ENCODE results near the gene RHOH.

Gene RHOH

GRCh38 chr4:40182001-40182400, 14.8 kb upstream of the RHOH start:
- no peaks in the 10 kb centered on the region for H3K9me3 Mint-ChIP-seq
- peaks cover 71% of the 10 kb centered on the region for H3K4me1 Mint-ChIP-seq
- no peaks in the 10 kb centered on the region for H3K27me3 Mint-ChIP-seq
- H3K4me3 Mint-ChIP-seq = no peak overlapping the region
- no peaks in the 10 kb centered on the region for H3K36me3 Mint-ChIP-seq
- no peak overlapping the region for H3K27ac Mint-ChIP-seq

GRCh38 chr4:40182954-40183353, 13.9 kb upstream of the RHOH start:
- Mint-ChIP-seq H3K27ac (no peak overlapping the region), H3K4me1 (peaks cover 72% of the 10 kb centered on the region), H3K36me3 (peaks cover 2% of the 10 kb centered on the region), H3K9me3 (peaks cover 5% of the 10 kb centered on the region), H3K27me3 (no peaks in the 10 kb centered on the region), H3K4me3 (no peak overlapping the region)

GRCh38 chr4:40183615-40184411, 13.0 kb upstream of the RHOH start:
- H3K27me3 Mint-ChIP-seq = no peaks in the 10 kb centered on the region
- peaks cover 2% of the 10 kb centered on the region for H3K36me3 Mint-ChIP-seq
- H3K27ac Mint-ChIP-seq = peak overlapping the region; percentile 94
- peaks cover 68% of the 10 kb centered on the region for H3K4me1 Mint-ChIP-seq
- H3K9me3 Mint-ChIP-seq = peaks cover 5% of the 10 kb centered on the region
- H3K4me3 Mint-ChIP-seq = peak overlapping the region; percentile 63

- H3K36me3 Mint-ChIP-seq = peaks cover 2% of the 10 kb centered on the region
- peaks cover 75% of the 10 kb centered on the region for H3K4me1 Mint-ChIP-seq
- H3K27me3 Mint-ChIP-seq = no peaks in the 10 kb centered on the region
- H3K4me3 Mint-ChIP-seq = no peak overlapping the region
- H3K9me3 Mint-ChIP-seq = peaks cover 5% of the 10 kb centered on the region
- H3K27ac Mint-ChIP-seq = peak overlapping the region; percentile 51
Observed at GRCh38 chr4:40185830-40186664, 10.8 kb upstream of the RHOH start.

- Mint-ChIP-seq H3K9me3 (peaks cover 5% of the 10 kb centered on the region), H3K36me3 (peaks cover 2% of the 10 kb centered on the region), H3K27me3 (no peaks in the 10 kb centered on the region), H3K4me1 (peaks cover 75% of the 10 kb centered on the region), H3K27ac (no peak overlapping the region), H3K4me3 (no peak overlapping the region)
Observed at GRCh38 chr4:40186665-40187014, 10.2 kb upstream of the RHOH start.

- Mint-ChIP-seq H3K36me3 (peaks cover 2% of the 10 kb centered on the region), H3K4me1 (peaks cover 77% of the 10 kb centered on the region), H3K9me3 (peaks cover 5% of the 10 kb centered on the region), H3K27ac (peak overlapping the region; percentile 80), H3K27me3 (no peaks in the 10 kb centered on the region), H3K4me3 (peak overlapping the region; percentile 64)
Observed at GRCh38 chr4:40187386-40187906, 9.4 kb upstream of the RHOH start.

GRCh38 chr4:40190019-40190418, 6.8 kb upstream of the RHOH start:
- no peaks in the 10 kb centered on the region for H3K27me3 Mint-ChIP-seq
- H3K36me3 Mint-ChIP-seq = peaks cover 2% of the 10 kb centered on the region
- H3K27ac Mint-ChIP-seq = peak overlapping the region; percentile 95
- peak overlapping the region; percentile 99 for H3K4me3 Mint-ChIP-seq
- H3K9me3 Mint-ChIP-seq = peaks cover 5% of the 10 kb centered on the region
- peaks cover 87% of the 10 kb centered on the region for H3K4me1 Mint-ChIP-seq

- Mint-ChIP-seq H3K9me3 (peaks cover 5% of the 10 kb centered on the region), H3K4me1 (peaks cover 90% of the 10 kb centered on the region), H3K4me3 (peak overlapping the region; percentile 99), H3K36me3 (peaks cover 2% of the 10 kb centered on the region), H3K27me3 (no peaks in the 10 kb centered on the region), H3K27ac (peak overlapping the region; percentile 95)
Observed at GRCh38 chr4:40190465-40190864, 6.4 kb upstream of the RHOH start.

- H3K36me3 Mint-ChIP-seq = peaks cover 2% of the 10 kb centered on the region
- H3K27ac Mint-ChIP-seq = peak overlapping the region; percentile 95
- peaks cover 5% of the 10 kb centered on the region for H3K9me3 Mint-ChIP-seq
- peaks cover 91% of the 10 kb centered on the region for H3K4me1 Mint-ChIP-seq
- H3K4me3 Mint-ChIP-seq = peak overlapping the region; percentile 99
- H3K27me3 Mint-ChIP-seq = no peaks in the 10 kb centered on the region
Observed at GRCh38 chr4:40190880-40191815, 5.7 kb upstream of the RHOH start.

- H3K4me3 Mint-ChIP-seq = peak overlapping the region; percentile 99
- H3K9me3 Mint-ChIP-seq = peaks cover 5% of the 10 kb centered on the region
- H3K36me3 Mint-ChIP-seq = peaks cover 2% of the 10 kb centered on the region
- peak overlapping the region; percentile 98 for H3K27ac Mint-ChIP-seq
- H3K27me3 Mint-ChIP-seq = no peaks in the 10 kb centered on the region
- peaks cover 84% of the 10 kb centered on the region for H3K4me1 Mint-ChIP-seq
Observed at GRCh38 chr4:40192114-40193015, 4.5 kb upstream of the RHOH start.

- Mint-ChIP-seq H3K9me3 (no peaks in the 10 kb centered on the region), H3K4me3 (peak overlapping the region; percentile 99), H3K27ac (peak overlapping the region; percentile 98), H3K27me3 (no peaks in the 10 kb centered on the region), H3K36me3 (peaks cover 5% of the 10 kb centered on the region), H3K4me1 (peaks cover 77% of the 10 kb centered on the region)
Observed at GRCh38 chr4:40193016-40193571, 3.7 kb upstream of the RHOH start.

- peak overlapping the region; percentile 98 for H3K27ac Mint-ChIP-seq
Observed at GRCh38 chr4:40193578-40193977, 3.3 kb upstream of the RHOH start.

GRCh38 chr4:40194602-40195161, 2.1 kb upstream of the RHOH start:
- Mint-ChIP-seq H3K36me3 (peaks cover 14% of the 10 kb centered on the region), H3K4me1 (peaks cover 68% of the 10 kb centered on the region), H3K9me3 (no peaks in the 10 kb centered on the region), H3K27ac (peak overlapping the region; percentile 98), H3K27me3 (no peaks in the 10 kb centered on the region), H3K4me3 (peak overlapping the region; percentile 99)

More at GRCh38 chr4:40193578-40193977, 3.3 kb upstream of the RHOH start:
- Mint-ChIP-seq H3K36me3 (peaks cover 8% of the 10 kb centered on the region), H3K4me3 (peak overlapping the region; percentile 99), H3K9me3 (no peaks in the 10 kb centered on the region), H3K27me3 (no peaks in the 10 kb centered on the region), H3K4me1 (peaks cover 76% of the 10 kb centered on the region)

All from activated naive CD4-positive, alpha-beta T cell treated with anti-CD3 and anti-CD28 coated beads, Interleukin-2, amount 50 U/mL, for 24 hours (primary cell).